OCI-LY7 (cell line): ENCODE measurements around the gene PHGDH. TPM values are rescaled to one million over a fixed set of nuclear protein-coding genes. Genes with fewer than 3 reads are reported as not detected.
"Not testable (repeated sequence)": the region's sequence is repeated elsewhere in the genome, so short reads cannot be mapped to it uniquely, and the experiment has no call there.

Experiments used
- BruUV-seq: library from RNA; stranded (reverse); fragments of 400-500 nt; replicated peaks from 2 replicates; lab custom pipeline; 2021; lab: Mats Ljungman, UMichigan
- CTCF ChIA-PET: fragments of 300-600 bp; sonication (Branson Sonifier 250); formaldehyde crosslinking; loops from one replicate; lab custom pipeline; 2022; ENCODE audit warnings: antibody characterized with exemption; ENCODE audit not compliant: unreplicated experiment; lab: Charles Lee
- POLR2A ChIA-PET: fragments of 300-600 bp; sonication (Branson Sonifier 250); formaldehyde crosslinking; loops from one replicate; lab custom pipeline; 2022; ENCODE audit warnings: antibody characterized with exemption; lab: Charles Lee
- DNase-seq: peaks from one replicate; pipeline ENCODE4 v3.0.0-alpha.2; 2015; ENCODE audit warnings: low spot score
- H2AFZ ChIP-seq: fragments of 200-600 bp; sonication (generic), shearing (Covaris generic); 2 replicates; pipeline ENCODE4 v1.6.1; 2014; ENCODE audit warnings: mild to moderate bottlenecking, antibody characterized with exemption, low read length, moderate library complexity
- H3K27ac ChIP-seq: fragments of 200-600 bp; sonication (generic); 2 replicates; pipeline ENCODE4 v1.5.1; 2014; ENCODE audit warnings: mixed run types, low read depth, mild to moderate bottlenecking, moderate library complexity, low read length, inconsistent platforms; ENCODE audit not compliant: poor library complexity, severe bottlenecking
- H3K36me3 ChIP-seq: fragments of 200-600 bp; sonication (generic); 2 replicates; pipeline ENCODE4 v1.6.1; 2014; ENCODE audit warnings: mild to moderate bottlenecking, antibody characterized with exemption, low read length, moderate library complexity, mixed read lengths; ENCODE audit not compliant: insufficient read depth
- H3K4me1 ChIP-seq: fragments of 200-600 bp; sonication (generic); 2 replicates; pipeline ENCODE4 v1.5.1; 2014; ENCODE audit warnings: mild to moderate bottlenecking, low read length; ENCODE audit not compliant: insufficient read depth, poor library complexity, severe bottlenecking
- H3K4me2 ChIP-seq: fragments of 200-600 bp; sonication (generic); 2 replicates; pipeline ENCODE4 v1.6.1; 2014; ENCODE audit warnings: mild to moderate bottlenecking, low read length
- H3K4me3 ChIP-seq: fragments of 200-600 bp; sonication (generic); 2 replicates; pipeline ENCODE4 v1.5.1; 2014; ENCODE audit warnings: mild to moderate bottlenecking, low read depth, low read length; ENCODE audit not compliant: poor library complexity, severe bottlenecking
- H3K79me2 ChIP-seq: fragments of 200-600 bp; sonication (generic); 2 replicates; pipeline ENCODE4 v1.6.1; 2016; ENCODE audit warnings: low read depth, mild to moderate bottlenecking, low read length, moderate library complexity, mixed read lengths; ENCODE audit not compliant: insufficient read depth
- H3K9me2 ChIP-seq: fragments of 200-600 bp; sonication (generic); 2 replicates; pipeline ENCODE4 v1.6.1; 2016; ENCODE audit warnings: mild to moderate bottlenecking, low read length, mixed read lengths; ENCODE audit not compliant: insufficient read depth
- H3K9me3 ChIP-seq: fragments of 200-600 bp; sonication (generic); 2 replicates; pipeline ENCODE4 v1.6.1; 2014; ENCODE audit warnings: mild to moderate bottlenecking, mixed run types, low read length, mixed read lengths
- H4K20me1 ChIP-seq: fragments of 200-600 bp; sonication (generic); 2 replicates; pipeline ENCODE4 v1.6.1; 2014; ENCODE audit warnings: mild to moderate bottlenecking, antibody characterized with exemption, low read length, moderate library complexity, mixed read lengths; ENCODE audit not compliant: insufficient read depth
- EZH2phosphoT487 ChIP-seq: fragments of 200-600 bp; sonication (generic); IDR thresholded peaks from 2 replicates; pipeline ENCODE4 v1.6.1; 2018; ENCODE audit warnings: low read depth, borderline replicate concordance, mild to moderate bottlenecking, mixed run types, antibody characterized with exemption, low read length, moderate library complexity, mixed read lengths
- intact Hi-C: fragments of 100-400 bp; cut with micrococcal nuclease; formaldehyde crosslinking; loops from one replicate; pipeline ENCODE4 v1.10.0; 2022; ENCODE audit not compliant: unreplicated experiment
- total RNA-seq, 2 experiments: library from RNA; depleted of rRNA in 1 of 2; stranded (reverse); fragments of >200 nt in 1 of 2; shearing (Covaris generic) in 1 of 2; gene quantifications; 2 replicates each; pipeline ENCODE4 v1.2.3, GENCODE V29; 2014 to 2022
- TF ChIP-seq, protein P1 (sequence below): fragments of 200-600 bp; sonication (generic); conservative IDR thresholded peaks from 2 replicates; pipeline ENCODE4 v1.5.1; 2014; ENCODE audit warnings: mild to moderate bottlenecking, antibody characterized with exemption, low read length, moderate library complexity, mixed read lengths

PHGDH gene
- total RNA-seq, 2 experiments from 2014 or later: 287 to 451 TPM

DNA sequence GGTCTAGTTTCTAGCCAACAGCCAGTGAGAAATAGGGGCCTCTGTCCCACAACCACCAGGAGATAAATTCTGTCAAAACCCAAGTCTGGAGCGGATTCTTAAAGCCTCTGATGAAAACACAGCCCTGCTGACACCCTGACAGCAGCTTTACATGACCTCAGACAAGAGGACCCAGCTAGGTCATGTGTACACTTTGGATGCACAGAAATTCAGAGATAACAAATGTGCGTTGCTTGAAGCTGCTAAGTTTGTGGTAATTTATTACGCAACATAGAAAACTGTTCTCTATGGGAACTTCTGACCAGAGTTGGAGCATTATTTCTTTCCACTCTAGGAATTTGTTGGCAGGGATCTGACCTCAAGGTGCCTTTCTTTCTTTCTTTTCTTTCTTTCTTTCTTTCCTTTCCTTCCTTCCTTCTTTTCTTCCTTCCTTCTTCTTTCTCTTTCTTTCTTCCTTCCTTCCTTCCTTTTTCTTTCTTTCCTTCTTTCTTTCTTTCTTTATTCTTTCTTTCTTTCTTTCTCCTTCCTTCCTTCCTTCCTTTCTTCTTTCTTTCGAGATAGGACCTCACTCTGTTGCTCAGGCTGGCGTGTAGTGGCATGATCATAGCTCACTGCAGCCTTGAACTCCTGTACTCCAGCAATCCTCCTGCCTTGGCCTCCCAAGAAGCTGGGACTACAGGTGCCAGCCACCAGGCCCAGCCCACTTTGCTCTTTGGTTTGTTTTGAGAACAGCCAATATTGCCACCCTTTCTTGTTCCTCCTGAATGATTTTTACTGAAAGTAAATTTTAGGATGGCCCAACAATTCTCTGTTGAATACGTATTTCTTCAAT lies 71.8 kb downstream of the PHGDH start:
- H2AFZ ChIP-seq: no peak overlapping the region
- ChIA-PET POLR2A (no interaction called here), CTCF (no interaction called here)
- no peaks in the 10 kb centered on the region for H3K9me2 ChIP-seq
- H3K79me2 ChIP-seq: no peaks in the 10 kb centered on the region
- intact Hi-C loops: no loop called here
- no peak overlapping the region for H3K4me3 ChIP-seq
- H4K20me1 ChIP-seq: no peaks in the 10 kb centered on the region
- H3K36me3 ChIP-seq: no peaks in the 10 kb centered on the region
- no peaks in the 10 kb centered on the region for H3K4me1 ChIP-seq
- no TSS peak for BruUV-seq
- no peak overlapping the region for H3K4me2 ChIP-seq
- no peak overlapping the region for H3K27ac ChIP-seq
- no peak for DNase-seq
- no peaks in the 10 kb centered on the region for H3K9me3 ChIP-seq
- no peak for TF ChIP-seq EZH2phosphoT487
- TF ChIP-seq, protein P1, sequence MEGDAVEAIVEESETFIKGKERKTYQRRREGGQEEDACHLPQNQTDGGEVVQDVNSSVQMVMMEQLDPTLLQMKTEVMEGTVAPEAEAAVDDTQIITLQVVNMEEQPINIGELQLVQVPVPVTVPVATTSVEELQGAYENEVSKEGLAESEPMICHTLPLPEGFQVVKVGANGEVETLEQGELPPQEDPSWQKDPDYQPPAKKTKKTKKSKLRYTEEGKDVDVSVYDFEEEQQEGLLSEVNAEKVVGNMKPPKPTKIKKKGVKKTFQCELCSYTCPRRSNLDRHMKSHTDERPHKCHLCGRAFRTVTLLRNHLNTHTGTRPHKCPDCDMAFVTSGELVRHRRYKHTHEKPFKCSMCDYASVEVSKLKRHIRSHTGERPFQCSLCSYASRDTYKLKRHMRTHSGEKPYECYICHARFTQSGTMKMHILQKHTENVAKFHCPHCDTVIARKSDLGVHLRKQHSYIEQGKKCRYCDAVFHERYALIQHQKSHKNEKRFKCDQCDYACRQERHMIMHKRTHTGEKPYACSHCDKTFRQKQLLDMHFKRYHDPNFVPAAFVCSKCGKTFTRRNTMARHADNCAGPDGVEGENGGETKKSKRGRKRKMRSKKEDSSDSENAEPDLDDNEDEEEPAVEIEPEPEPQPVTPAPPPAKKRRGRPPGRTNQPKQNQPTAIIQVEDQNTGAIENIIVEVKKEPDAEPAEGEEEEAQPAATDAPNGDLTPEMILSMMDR: no peak

DNA sequence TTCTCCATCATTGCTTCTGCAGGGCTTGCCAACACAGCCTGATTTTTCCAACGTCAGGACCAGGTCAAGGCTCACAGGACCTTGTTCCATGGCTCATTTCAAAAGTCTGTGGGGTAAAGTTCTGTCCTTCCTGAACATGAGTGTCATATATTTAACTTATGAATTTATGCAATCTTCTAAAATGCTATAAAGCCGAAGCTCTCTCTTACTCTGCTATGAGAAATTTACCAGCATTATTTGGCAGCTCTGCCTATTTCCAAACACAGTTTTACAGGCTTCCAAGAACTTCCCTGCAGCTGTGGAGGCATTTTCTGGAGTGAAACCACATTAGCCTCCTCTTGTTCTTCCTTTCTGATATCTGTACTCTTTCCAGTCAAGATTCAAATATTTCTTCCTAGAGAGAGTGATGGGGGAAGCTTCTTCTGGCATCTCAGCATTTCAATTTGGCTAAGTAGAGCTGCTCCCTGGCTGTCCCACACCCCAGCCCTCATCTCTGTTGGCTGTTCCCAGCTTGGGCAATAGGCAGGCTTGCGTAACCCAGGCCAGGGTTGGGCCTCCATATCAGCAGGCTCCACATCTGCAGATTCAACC lies 72.6 kb downstream of the PHGDH start:
- no peaks in the 10 kb centered on the region for H3K4me1 ChIP-seq
- no peak overlapping the region for H3K27ac ChIP-seq
- H3K4me2 ChIP-seq: no peak overlapping the region
- no peaks in the 10 kb centered on the region for H3K9me3 ChIP-seq
- no peak overlapping the region for H2AFZ ChIP-seq
- DNase-seq: no peak
- H3K4me3 ChIP-seq: no peak overlapping the region
- TF ChIP-seq, protein P1: no peak
- no peak for TF ChIP-seq EZH2phosphoT487
- no peaks in the 10 kb centered on the region for H3K36me3 ChIP-seq
- H3K79me2 ChIP-seq: no peaks in the 10 kb centered on the region
- POLR2A ChIA-PET: no interaction called here
- no TSS peak for BruUV-seq
- CTCF ChIA-PET: no interaction called here
- intact Hi-C loops: no loop called here
- no peaks in the 10 kb centered on the region for H4K20me1 ChIP-seq
- no peaks in the 10 kb centered on the region for H3K9me2 ChIP-seq

DNA sequence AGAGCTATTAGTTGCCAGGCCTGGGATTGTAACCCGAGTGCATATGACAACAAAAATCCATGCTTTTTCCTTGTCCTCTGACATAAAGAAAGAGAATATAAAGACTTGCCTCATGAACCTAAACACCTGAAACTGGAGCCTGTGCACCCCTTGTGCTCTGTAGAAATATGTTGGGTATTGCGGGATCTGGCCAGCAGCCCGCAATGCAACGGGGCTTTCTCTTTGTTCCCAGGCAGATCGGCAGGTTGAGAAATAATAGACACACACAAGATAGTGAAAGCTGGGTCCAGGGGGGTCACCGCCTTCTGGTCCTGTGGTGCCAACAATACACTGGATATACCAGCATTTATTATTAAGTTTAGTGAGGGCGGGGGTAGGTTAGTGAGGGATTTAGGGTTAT lies 74.3 kb downstream of the PHGDH start:
- DNase-seq, H3K27ac ChIP-seq, H2AFZ ChIP-seq, H3K4me2 ChIP-seq, H3K79me2 ChIP-seq, H3K36me3 ChIP-seq, H3K4me1 ChIP-seq, intact Hi-C loops, BruUV-seq, H3K9me3 ChIP-seq, POLR2A ChIA-PET, CTCF ChIA-PET, H3K4me3 ChIP-seq, H3K9me2 ChIP-seq, H4K20me1 ChIP-seq: not testable (repeated sequence)

DNA sequence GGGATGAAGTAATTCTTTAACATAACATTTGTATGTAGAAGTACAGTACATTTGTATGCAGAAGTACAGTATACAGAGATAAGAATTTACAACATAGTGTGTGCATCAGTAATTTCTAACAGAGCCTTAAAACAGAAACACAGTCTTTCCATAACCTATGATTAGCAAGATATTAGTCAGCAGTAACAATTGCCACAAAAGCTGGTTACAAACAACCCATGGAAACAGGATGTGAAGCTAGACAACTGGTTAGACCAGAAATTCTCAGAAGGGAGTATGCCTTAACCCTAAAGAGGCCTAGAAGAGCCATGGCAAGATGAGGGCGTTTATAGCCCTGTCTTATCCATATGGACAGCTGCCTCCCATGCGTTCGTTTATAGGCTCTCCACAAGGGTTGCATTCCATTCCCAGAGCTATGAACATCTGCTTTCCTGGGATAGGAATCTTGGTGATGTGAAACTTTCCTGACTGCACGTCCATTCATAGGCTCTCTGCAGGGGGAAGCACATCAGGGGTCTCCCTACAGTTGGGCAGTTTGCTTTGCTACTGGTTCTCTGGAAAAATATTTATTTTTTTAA lies 74.8 kb downstream of the PHGDH start:
- POLR2A ChIA-PET, H3K4me2 ChIP-seq, H3K9me3 ChIP-seq, H3K4me3 ChIP-seq, BruUV-seq, DNase-seq, H3K27ac ChIP-seq, H4K20me1 ChIP-seq, H3K4me1 ChIP-seq, H2AFZ ChIP-seq, H3K9me2 ChIP-seq, CTCF ChIA-PET, H3K79me2 ChIP-seq, H3K36me3 ChIP-seq, intact Hi-C loops: not testable (repeated sequence)
